MM.1S (cell line): ENCODE results near the gene ST3GAL4.

Source experiments
- CTCF ChIP-seq: fragments of 300-600 bp; sonication (generic); IDR thresholded peaks from 2 replicates; pipeline ENCODE4 v1.5.1; 2016; ENCODE audit warnings: antibody characterized with exemption, low read length, mixed read lengths
- EZH2 ChIP-seq: fragments of 300-600 bp; sonication (generic); optimal IDR thresholded peaks from 2 replicates; pipeline ENCODE3; 2017; ENCODE audit warnings: low read depth, mild to moderate bottlenecking, antibody characterized with exemption, low read length, mixed read lengths
- EZH2phosphoT487 ChIP-seq: fragments of 300-600 bp; sonication (generic); IDR thresholded peaks from 2 replicates; pipeline ENCODE4 v1.6.1; 2018; ENCODE audit warnings: antibody characterized with exemption, low read length

GRCh38 chr11:126329644-126330211 is 25.8 kb upstream of the ST3GAL4 start:
- TF ChIP-seq CTCF (no peak), EZH2 (no peak), EZH2phosphoT487 (no peak)
